Panc1 (cell line): ENCODE measurements around the gene TNRC6B. TPM values are rescaled to one million over a fixed set of nuclear protein-coding genes. Genes with fewer than 3 reads are reported as not detected.

Experiments used
- ATAC-seq: fragments of 200-7000 bp; cut with Tn5 transposase; 2 replicates; pipeline ENCODE4 v1.9.1; 2020; ENCODE audit warnings: mild to moderate bottlenecking, moderate library complexity
- BruUV-seq: library from RNA; stranded (reverse); fragments of 400-500 nt; replicated peaks from 2 replicates; lab custom pipeline; 2021; lab: Mats Ljungman, UMichigan
- CTCF ChIA-PET: fragments of 300-600 bp; sonication (Branson Sonifier 250); formaldehyde crosslinking; loops from one replicate; lab custom pipeline; 2022; ENCODE audit warnings: antibody characterized with exemption; lab: Charles Lee
- POLR2A ChIA-PET: fragments of 300-600 bp; sonication (Branson Sonifier 250); formaldehyde crosslinking; loops from one replicate; lab custom pipeline; 2022; ENCODE audit warnings: antibody characterized with exemption; lab: Charles Lee
- DNase-seq: peaks from one replicate; pipeline ENCODE4 v3.0.0-alpha.2; 2010; ENCODE audit warnings: low read depth, low spot score
- H3K27ac ChIP-seq: 2 replicates; pipeline ENCODE4 v1.5.1; 2011; ENCODE audit warnings: mild to moderate bottlenecking, low read length, inconsistent platforms
- H3K27me3 ChIP-seq: fragments of 200-500 bp; sonication (Bioruptor generic); 2 replicates; pipeline ENCODE4 v1.6.0; 2014; ENCODE audit warnings: low read length, inconsistent platforms; ENCODE audit not compliant: control insufficient read depth, insufficient read depth
- H3K36me3 ChIP-seq: fragments of 200-500 bp; sonication (Bioruptor generic); 2 replicates; pipeline ENCODE4 v1.5.1; 2014; ENCODE audit warnings: inconsistent platforms, mild to moderate bottlenecking, low read length, moderate library complexity; ENCODE audit not compliant: control insufficient read depth, insufficient read depth
- H3K4me1 ChIP-seq: 2 replicates; pipeline ENCODE4 v1.5.1; 2011; ENCODE audit warnings: inconsistent platforms, mild to moderate bottlenecking, low read length, moderate library complexity; ENCODE audit not compliant: control insufficient read depth, insufficient read depth
- H3K4me3 ChIP-seq, 2 experiments: 2 replicates each; pipeline ENCODE4 v1.5.1; 2011 to 2012; ENCODE audit warnings: low read depth in 2 of 2, low read length in 2 of 2, mild to moderate bottlenecking in 2 of 2, inconsistent platforms in 1 of 2, moderate library complexity in 1 of 2
- H3K9me3 ChIP-seq: fragments of 200-500 bp; sonication (Bioruptor generic); 2 replicates; pipeline ENCODE4 v1.5.1; 2014; ENCODE audit warnings: low read depth, mild to moderate bottlenecking, inconsistent platforms, low read length, moderate library complexity; ENCODE audit not compliant: control insufficient read depth, insufficient read depth
- POLR2AphosphoS5 ChIP-seq: IDR thresholded peaks from 2 replicates; pipeline ENCODE4 v1.6.1; 2012; ENCODE audit warnings: mild to moderate bottlenecking, low read depth, low read length, moderate library complexity
- REST ChIP-seq, 2 experiments: IDR thresholded peaks; 2 replicates each; pipeline ENCODE4 v1.6.1; 2011 to 2012; ENCODE audit warnings: low read depth in 2 of 2, control low read depth in 1 of 2, low read length in 1 of 2, mild to moderate bottlenecking in 1 of 2, moderate library complexity in 1 of 2; ENCODE audit not compliant: insufficient read depth in 1 of 2
- SIN3A ChIP-seq: IDR thresholded peaks from 2 replicates; pipeline ENCODE4 v1.6.1; 2012; ENCODE audit warnings: low read depth, mild to moderate bottlenecking, low read length, moderate library complexity, borderline replicate concordance; ENCODE audit not compliant: insufficient read depth
- TCF7L2 ChIP-seq: IDR thresholded peaks from 2 replicates; pipeline ENCODE4 v1.6.1; 2011; ENCODE audit warnings: mild to moderate bottlenecking, low read depth, low read length, inconsistent platforms
- in situ Hi-C: cut with HindIII; loops from 2 replicates; pipeline ENCODE4 v1.10.0; 2016; ENCODE audit warnings: low sequenced_read_pairs, low pct_unique_long_range_greater_than_20kb
- intact Hi-C: fragments of 100-400 bp; cut with micrococcal nuclease; formaldehyde crosslinking; loops from one replicate; pipeline ENCODE4 v1.10.0; 2022; ENCODE audit not compliant: unreplicated experiment
- total RNA-seq: library from RNA; stranded (reverse); gene quantifications from one replicate; pipeline ENCODE4 v1.2.1, GENCODE V29; 2021; ENCODE audit not compliant: unreplicated experiment
- TF ChIP-seq, protein P1 (sequence below): fragments of 450-650 bp; IDR thresholded peaks from 2 replicates; pipeline ENCODE4 v1.5.1; 2017; ENCODE audit warnings: mild to moderate bottlenecking

TNRC6B gene
- total RNA-seq, 1 experiment from 2014 or later, result 30.7 TPM

DNA sequence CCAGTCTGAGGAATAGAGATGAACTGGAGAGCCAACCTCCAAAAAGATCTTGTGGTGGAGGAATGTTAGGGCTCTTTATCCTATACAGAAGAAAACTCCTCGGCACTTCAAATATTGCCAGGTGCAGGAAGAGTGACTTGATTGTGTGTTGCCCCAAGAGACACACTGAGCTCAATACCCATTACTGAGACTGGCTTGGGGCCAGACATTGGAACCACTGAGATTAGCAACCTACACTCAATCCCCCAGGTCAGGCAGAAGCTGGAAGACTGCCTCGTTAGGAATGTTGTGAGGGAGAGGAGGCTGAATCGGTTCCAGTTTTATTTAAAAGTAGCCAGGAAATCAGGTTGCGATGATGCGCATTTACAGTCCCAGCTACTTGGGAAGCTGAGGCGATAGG is 190.3 kb downstream of the TNRC6B start:
- Histone ChIP-seq H3K4me3 (no peak overlapping the region), H3K9me3 (no peaks in the 10 kb centered on the region), H3K4me1 (peaks cover 7% of the 10 kb centered on the region), H3K36me3 (peaks cover 17% of the 10 kb centered on the region), H3K27me3 (no peaks in the 10 kb centered on the region), H3K27ac (no peak overlapping the region)
- in situ Hi-C loops, result no loop called here
- intact Hi-C loops, result no loop called here
- POLR2A ChIA-PET, result interaction anchor here (0.6 kb wide), 1 partner anchor 11 kb away, joined by 3 read pairs; no protein-coding TSS in a partner anchor
- TF ChIP-seq, protein P1, sequence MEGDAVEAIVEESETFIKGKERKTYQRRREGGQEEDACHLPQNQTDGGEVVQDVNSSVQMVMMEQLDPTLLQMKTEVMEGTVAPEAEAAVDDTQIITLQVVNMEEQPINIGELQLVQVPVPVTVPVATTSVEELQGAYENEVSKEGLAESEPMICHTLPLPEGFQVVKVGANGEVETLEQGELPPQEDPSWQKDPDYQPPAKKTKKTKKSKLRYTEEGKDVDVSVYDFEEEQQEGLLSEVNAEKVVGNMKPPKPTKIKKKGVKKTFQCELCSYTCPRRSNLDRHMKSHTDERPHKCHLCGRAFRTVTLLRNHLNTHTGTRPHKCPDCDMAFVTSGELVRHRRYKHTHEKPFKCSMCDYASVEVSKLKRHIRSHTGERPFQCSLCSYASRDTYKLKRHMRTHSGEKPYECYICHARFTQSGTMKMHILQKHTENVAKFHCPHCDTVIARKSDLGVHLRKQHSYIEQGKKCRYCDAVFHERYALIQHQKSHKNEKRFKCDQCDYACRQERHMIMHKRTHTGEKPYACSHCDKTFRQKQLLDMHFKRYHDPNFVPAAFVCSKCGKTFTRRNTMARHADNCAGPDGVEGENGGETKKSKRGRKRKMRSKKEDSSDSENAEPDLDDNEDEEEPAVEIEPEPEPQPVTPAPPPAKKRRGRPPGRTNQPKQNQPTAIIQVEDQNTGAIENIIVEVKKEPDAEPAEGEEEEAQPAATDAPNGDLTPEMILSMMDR, result no peak
- TF ChIP-seq POLR2AphosphoS5 (no peak), SIN3A (no peak), TCF7L2 (no peak), REST (IDR thresholded peaks at IDR 0.05; ENCODE audit: insufficient read depth in 1 of 2, low read depth in 2 of 2, low read length in 1 of 2) (no peak)
- DNase-seq (no peak), ATAC-seq (no peak)
- no TSS peak for BruUV-seq
- CTCF ChIA-PET, result no interaction called here

GRCh38 chr22:40368836-40369235 is 191.1 kb downstream of the TNRC6B start:
- TF ChIP-seq SIN3A, result no peak
- no peak for TF ChIP-seq POLR2AphosphoS5
- no peak for TF ChIP-seq TCF7L2
- TF ChIP-seq, protein P1, result no peak
- no peak for TF ChIP-seq REST (IDR thresholded peaks at IDR 0.05; ENCODE audit: insufficient read depth in 1 of 2, low read depth in 2 of 2, low read length in 1 of 2)
- ChIA-PET POLR2A (interaction anchor here (0.6 kb wide), 1 partner anchor 10 kb away, joined by 3 read pairs; no protein-coding TSS in a partner anchor), CTCF (no interaction called here)
- intact Hi-C loops (no loop called here), in situ Hi-C loops (no loop called here)
- DNase-seq (no peak), ATAC-seq (no peak)
- Histone ChIP-seq H3K4me3 (no peak overlapping the region), H3K36me3 (peaks cover 17% of the 10 kb centered on the region), H3K9me3 (no peaks in the 10 kb centered on the region), H3K27me3 (no peaks in the 10 kb centered on the region), H3K4me1 (peaks cover 7% of the 10 kb centered on the region), H3K27ac (no peak overlapping the region)
- no TSS peak for BruUV-seq
